SW 1271 (cell line): ENCODE measurements around the gene PHTF2.

Experiments used
- DNase-seq, 2 experiments: peaks; one replicate each; lab custom pipeline; 2025; lab: John Stamatoyannopoulos, UW

Gene PHTF2

DNA sequence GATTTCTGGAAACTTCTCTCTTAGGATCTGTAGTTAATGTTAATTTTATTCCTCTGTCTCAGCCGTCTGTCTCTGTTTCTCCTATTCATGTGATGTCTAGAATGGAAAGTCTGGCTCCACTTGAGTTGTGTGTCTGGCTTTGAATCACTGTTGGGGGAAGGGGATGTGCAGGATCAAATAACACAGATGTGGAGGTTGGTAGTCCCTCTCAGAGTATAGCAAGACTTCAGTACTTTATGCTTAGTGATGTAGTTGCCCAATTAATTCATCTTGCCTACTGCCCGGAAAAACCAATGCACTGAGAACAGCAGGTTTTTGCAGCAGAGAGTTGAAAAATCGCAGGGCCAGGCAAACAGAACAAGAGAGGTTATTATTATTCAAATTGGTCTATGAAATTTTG, 79.2 kb downstream of the PHTF2 start:
- DNase-seq, result no peak

DNA sequence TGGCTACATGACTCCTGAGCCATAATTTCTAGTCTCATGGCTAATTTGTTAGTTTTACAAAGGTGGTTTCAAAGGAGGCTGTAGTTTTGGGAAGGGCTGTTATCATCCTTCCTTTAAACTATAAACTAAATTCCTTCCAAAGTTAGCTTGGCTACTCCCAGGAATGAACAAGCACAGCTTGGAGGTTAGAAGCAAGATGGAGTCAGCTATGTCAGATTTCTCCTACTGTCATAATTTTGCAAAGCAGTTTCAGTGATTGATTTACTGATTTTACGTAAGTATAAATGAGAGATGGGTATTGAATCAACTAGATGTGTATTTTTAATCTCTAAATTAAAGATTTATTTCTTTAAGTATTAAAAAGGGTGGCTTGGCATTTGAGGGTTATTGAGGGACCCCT, 79.9 kb downstream of the PHTF2 start:
- no peak for DNase-seq

DNA sequence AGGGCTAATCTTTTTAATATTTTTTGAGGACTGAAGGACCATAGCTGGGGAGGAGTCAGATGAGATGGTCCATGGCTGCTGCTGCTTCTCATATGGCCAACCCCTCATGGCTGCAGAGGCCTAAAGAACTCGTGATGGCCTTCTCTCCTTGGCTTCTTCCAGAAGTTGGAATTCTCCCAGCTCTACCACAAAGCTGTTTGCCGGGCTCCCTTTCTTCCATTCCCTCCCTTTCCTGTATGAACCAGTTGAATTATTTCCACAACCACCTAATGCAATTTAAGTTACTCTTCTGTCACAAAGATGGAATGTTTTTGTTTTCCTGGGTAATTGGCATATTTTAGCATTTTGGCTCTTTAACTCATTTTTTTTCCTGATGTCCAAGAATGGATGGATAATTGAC, 80.7 kb downstream of the PHTF2 start:
- no peak for DNase-seq

DNA sequence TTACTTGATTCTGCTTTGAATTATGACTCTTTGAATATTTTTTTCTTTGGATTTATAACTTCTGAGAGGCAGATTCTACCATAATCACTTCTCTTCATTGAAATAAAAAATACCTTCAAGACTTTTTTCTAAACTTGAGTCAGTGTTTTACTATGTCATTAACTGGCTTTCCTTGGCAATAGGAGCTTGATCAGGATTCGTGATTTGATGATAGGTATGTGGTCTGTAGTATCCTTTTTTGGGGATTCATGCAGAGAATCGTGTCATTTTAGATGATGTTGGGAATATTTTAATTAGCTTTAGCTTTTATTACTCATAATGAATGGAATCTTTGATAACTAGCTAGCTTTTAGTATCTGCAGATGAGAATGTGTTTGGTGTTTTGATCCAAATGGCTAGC, 83.3 kb downstream of the PHTF2 start:
- no peak for DNase-seq

DNA sequence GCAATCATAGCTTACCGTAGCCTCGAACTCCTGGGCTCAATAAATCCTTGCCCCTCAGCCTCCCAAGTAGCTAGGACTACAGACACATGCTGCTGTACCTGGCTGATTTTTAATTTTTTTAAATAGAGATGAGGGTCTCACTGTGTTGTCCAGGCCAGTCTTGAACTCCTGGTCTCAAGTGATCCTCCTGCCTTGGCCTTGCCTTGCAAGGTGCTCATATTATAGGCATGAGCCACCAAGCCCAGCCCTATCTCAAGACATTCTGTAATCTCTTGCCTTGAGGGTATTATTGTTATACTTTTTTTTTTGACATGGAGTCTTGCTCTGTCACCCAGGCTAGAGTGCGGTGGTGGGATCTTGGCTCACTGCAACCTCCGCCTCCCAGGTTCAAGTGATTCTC, 86.6 kb downstream of the PHTF2 start:
- no peak for DNase-seq

- peak; percentile 10 to 11 for DNase-seq
Observed at GRCh38 chr7:77887567-77887966, 89.0 kb downstream of the PHTF2 start.

- no peak for DNase-seq
Observed at GRCh38 chr7:77888998-77889397, 90.4 kb downstream of the PHTF2 start.

DNA sequence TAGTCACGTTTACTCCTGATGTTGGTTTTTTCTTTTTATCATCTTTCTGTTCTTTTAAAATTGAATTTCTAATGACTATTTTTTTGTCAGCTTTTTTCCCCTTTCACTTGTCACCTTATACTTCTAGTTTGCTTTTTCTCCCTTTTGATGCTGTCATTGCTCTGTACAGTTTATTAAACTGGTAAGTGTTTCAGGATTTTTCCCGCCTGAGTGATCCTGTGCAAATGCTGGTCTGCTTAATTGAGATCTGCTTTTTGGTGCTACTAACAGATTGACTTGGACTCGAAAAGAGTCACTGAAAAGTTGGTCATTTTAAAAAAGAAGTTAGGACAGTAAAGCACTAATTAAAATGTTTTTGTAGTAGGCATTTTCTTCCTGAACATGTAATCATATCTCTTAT, 95.2 kb downstream of the PHTF2 start:
- DNase-seq, result no peak

GRCh38 chr7:77894574-77895091, 96.1 kb downstream of the PHTF2 start:
- no peak for DNase-seq

- no peak for DNase-seq
Observed at GRCh38 chr7:77895905-77896304, 97.3 kb downstream of the PHTF2 start.

DNA sequence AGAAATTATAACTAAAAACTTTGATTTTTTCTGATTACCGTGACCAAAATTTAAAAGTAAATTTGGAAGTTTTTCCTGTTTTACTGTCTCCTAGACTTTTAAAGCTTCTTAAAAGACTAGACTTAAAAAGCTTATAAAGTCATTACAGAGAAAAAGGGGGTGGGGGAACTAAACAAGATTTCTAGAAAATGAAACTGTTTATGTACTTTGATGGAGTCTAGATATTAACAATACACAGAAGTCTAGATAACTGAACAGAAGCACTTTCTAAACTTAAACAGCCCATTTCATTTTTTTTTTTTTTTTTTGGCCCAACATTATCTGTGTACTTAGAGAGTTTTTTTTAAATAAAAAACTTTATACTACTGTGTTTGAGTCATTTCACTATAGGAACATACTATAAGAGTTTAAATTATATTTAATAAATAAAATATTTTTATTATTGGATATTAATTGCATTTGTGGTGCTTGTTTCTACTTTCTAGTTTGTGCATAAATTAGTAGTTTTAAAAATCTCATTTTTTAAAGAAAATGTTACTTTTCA, 98.5 kb downstream of the PHTF2 start:
- DNase-seq, result no peak

DNA sequence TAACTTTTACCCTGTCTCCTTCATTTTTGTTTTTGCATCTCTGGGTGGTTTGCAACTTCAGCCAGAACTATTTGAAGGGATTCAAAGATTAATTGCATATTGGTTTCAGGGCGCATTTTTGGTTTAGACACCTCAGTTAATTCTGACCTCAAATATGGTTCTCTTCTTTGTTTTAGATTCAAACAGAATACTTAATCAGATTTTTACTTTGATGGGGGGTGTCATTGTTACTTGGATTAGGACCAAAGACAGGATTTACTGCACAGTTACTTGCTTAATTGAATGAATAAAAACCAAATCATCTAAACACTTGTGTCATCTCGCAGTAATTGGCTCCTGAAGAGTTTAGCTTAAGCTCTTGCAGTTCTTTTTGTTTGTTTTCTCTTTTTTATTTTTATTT, 100.9 kb downstream of the PHTF2 start:
- no peak for DNase-seq

DNA sequence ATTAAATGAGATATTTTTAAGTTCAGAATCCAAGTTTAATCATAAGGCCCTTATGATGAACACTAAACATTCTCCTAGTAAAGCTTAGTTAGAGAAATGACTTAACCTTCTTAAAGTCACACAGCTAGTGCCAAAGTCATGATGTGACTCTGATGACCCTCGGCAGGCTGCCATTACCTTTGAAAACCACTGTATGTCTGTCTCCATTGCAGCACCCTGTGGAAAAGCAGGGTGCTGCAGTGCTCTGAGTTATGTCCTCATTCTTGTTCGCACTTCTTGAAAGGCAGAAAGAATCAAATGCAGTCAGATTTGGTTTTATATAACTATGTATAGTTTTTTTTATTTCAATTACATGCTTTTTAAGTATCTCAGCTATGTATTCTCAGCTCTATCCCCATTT, 105.0 kb downstream of the PHTF2 start:
- peak in 1 of 2 experiments; percentile 17 for DNase-seq

GRCh38 chr7:77904252-77904651, 105.7 kb downstream of the PHTF2 start:
- DNase-seq, result no peak

- DNase-seq, result no peak
Observed at GRCh38 chr7:77907281-77907680, 108.7 kb downstream of the PHTF2 start.

- DNase-seq, result no peak
Observed at GRCh38 chr7:77908664-77909063, 110.1 kb downstream of the PHTF2 start.

GRCh38 chr7:77910124-77910523, 111.6 kb downstream of the PHTF2 start:
- DNase-seq, result peak in 1 of 2 experiments; percentile 18

GRCh38 chr7:77912293-77912692, 113.7 kb downstream of the PHTF2 start:
- no peak for DNase-seq

DNA sequence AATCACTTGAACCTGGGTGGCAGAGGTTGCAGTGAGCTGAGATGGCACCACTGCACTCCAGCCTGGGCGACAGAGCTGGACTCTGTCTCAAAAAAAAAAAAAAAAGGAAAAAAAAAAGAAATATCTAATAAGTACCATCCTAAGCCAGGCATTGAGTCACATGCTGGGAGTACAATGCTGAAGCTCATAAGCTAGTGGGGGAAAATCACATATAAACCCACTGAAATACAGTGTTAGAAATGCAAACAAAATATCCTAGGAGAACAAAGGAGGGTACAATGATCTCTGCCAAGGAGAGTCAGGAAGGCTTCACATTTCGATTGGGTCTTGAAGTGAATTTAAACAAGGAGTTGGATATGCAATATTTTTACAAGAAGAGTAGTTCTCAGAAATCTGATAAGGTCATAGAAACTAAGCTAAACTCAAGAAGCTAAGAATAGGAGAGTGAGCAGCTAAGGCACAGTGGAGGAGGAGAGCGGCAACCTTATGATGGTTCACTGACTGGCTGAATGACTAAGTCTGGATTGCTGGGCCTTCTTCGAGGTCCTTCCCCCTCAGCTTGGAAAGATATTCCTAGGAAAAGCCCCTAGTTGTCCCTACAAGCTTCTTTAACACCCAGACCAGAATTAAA, 115.5 kb downstream of the PHTF2 start:
- no peak for DNase-seq

DNA sequence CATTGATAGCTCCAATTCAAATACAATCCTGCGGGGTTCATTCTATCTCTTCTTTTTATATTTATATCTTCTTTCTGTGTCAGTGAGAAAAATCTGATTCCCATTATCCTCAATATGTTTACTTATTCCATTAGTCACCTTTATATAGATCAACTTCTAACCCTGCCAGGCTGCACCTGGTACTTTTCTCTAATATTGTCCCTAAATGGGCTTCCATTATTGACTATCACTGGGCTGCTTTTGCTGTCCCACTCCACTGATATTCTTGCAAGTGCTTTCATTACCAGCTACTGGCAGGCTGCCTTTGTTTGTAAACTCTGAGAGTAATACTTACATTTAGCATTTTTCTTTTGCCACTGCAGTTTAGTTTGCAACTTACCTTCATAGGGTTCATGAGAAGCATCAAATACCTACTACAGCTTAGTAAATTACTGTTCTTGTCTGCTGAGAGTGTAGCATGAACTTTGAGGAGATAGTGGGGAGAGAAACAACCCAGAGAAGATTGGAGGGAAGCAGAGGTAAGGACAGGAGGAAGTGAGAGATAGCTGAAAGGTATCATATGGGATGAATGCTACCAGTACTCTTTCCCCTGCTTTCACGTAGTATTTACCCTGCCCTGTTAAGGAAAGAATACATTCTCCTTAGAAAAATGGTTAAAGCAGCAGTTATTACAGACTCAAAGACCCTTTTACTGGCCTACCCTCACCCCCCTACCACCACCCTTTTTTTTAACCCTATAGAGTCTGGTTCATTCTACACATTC, 119.1 kb downstream of the PHTF2 start:
- DNase-seq, result no peak

DNA sequence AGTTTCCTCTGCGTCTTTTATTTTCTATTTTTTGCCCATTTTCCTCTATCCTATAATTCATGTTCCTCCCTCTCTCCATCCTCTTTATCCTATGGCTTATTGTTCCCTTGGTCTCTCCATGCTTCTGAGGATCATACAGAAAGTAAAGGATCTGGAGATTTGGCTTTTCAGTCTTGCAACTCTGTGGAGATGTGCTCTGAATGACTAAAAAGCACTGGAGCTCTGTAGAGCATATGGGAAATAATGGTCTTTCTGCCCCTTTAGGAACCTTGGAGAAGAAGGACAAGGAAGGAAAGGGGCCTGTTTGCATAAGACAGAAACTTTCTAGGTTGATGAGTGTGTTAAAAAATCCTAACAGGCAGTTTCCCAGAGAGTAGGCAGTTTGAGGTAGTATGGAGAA, 120.1 kb downstream of the PHTF2 start:
- no peak for DNase-seq

- DNase-seq, result no peak
Observed at GRCh38 chr7:77923419-77923818, 124.8 kb downstream of the PHTF2 start.

DNA sequence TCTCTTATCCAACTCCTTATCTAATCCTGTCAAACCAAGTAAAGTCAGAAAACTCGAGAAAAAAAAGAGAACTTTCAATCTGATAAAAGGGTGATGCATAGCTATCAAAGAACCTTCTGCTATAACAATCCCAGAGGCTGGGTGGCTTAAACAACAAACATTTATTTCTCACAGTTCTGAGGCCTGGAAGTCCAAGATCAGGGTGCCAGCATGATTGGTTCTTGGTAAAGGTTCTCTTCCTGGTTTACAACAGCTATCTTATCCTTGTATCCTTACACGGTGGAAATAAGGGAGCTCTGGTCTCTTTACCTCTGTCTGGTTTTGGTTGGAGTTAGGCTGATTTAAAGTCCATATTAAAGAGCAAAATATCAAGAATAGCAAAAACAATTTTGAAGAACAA, 131.9 kb downstream of the PHTF2 start:
- no peak for DNase-seq
